ENCODE data around the gene NELL2.
"Not testable (repeated sequence)": the region's sequence is repeated elsewhere in the genome, so short reads cannot be mapped to it uniquely, and the experiment has no call there.

The NELL2 gene

GRCh38 chr12:44827832-44828438 is 48.2 kb downstream of the NELL2 start:
- no peak overlapping the region for H3K27ac ChIP-seq
- TF ChIP-seq, protein P1, sequence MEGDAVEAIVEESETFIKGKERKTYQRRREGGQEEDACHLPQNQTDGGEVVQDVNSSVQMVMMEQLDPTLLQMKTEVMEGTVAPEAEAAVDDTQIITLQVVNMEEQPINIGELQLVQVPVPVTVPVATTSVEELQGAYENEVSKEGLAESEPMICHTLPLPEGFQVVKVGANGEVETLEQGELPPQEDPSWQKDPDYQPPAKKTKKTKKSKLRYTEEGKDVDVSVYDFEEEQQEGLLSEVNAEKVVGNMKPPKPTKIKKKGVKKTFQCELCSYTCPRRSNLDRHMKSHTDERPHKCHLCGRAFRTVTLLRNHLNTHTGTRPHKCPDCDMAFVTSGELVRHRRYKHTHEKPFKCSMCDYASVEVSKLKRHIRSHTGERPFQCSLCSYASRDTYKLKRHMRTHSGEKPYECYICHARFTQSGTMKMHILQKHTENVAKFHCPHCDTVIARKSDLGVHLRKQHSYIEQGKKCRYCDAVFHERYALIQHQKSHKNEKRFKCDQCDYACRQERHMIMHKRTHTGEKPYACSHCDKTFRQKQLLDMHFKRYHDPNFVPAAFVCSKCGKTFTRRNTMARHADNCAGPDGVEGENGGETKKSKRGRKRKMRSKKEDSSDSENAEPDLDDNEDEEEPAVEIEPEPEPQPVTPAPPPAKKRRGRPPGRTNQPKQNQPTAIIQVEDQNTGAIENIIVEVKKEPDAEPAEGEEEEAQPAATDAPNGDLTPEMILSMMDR (conservative IDR thresholded peaks at IDR 0.05; ENCODE audit: low read depth), result no peak
- no peak for DNase-seq (ENCODE audit: low spot score)
- POLR2A ChIA-PET (ENCODE audit: low non-redundant PET), result no interaction called here
- CTCF ChIA-PET, result interaction anchor here (0.6 kb wide), 1 partner anchor 382 kb away, joined by 4 read pairs; no protein-coding TSS in a partner anchor

DNA sequence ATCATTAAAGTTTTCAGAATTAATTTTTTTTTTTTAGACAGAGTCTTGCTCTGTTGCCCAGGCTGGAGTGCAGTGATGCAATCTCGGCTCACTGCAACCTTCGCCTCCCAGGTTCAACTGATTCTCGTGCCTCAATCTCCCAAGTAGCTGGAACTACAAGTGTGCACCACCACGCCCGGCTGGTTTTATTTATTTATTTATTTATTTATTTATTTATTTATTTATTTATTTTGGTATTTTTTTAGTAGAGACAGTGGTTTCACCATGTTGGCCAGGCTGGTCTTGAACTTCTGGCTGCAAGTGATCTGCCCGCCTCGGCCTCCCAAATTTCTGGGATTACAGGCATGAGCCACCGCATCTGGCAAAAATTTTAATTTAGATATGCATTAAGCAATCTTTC is 54.4 kb downstream of the NELL2 start:
- CTCF ChIA-PET; H3K27ac ChIP-seq; DNase-seq (ENCODE audit: low spot score); POLR2A ChIA-PET (ENCODE audit: low non-redundant PET): not testable (repeated sequence)

DNA sequence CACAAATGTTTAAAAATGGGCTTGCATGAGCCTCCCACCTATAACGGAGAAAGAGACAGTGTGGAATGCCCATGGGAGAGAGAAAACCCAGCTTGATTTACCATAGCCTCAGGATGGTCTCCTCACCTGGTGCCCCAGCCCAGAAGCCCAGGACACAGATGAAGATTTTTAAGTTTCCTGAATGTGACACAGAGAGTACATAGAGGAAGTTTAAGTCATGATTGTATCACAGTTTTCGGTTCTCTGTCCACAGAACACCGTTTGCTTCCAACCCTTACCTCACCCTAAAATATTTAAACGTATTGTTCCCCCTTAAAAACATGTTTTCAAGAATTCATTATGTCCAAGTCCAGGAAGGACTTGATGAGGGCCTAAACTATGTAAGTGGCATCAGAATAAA is 56.2 kb downstream of the NELL2 start:
- ChIA-PET POLR2A (ENCODE audit: low non-redundant PET) (no interaction called here), CTCF (no interaction called here)
- TF ChIP-seq, protein P1 (conservative IDR thresholded peaks at IDR 0.05; ENCODE audit: low read depth), result no peak
- H3K27ac ChIP-seq, result no peak overlapping the region
- no peak for DNase-seq (ENCODE audit: low spot score)

- DNase-seq (ENCODE audit: low spot score), result no peak
- ChIA-PET CTCF (no interaction called here), POLR2A (ENCODE audit: low non-redundant PET) (no interaction called here)
- no peak overlapping the region for H3K27ac ChIP-seq
- TF ChIP-seq, protein P1 (conservative IDR thresholded peaks at IDR 0.05; ENCODE audit: low read depth), result no peak
These were observed 58.4 kb downstream of the NELL2 start for GRCh38 chr12:44817687-44818086.

GRCh38 chr12:44816446-44817017 is 59.6 kb downstream of the NELL2 start:
- DNase-seq (ENCODE audit: low spot score), result no peak
- H3K27ac ChIP-seq, result no peak overlapping the region
- ChIA-PET POLR2A (ENCODE audit: low non-redundant PET) (no interaction called here), CTCF (no interaction called here)
- TF ChIP-seq, protein P1 (conservative IDR thresholded peaks at IDR 0.05; ENCODE audit: low read depth), result no peak

DNA sequence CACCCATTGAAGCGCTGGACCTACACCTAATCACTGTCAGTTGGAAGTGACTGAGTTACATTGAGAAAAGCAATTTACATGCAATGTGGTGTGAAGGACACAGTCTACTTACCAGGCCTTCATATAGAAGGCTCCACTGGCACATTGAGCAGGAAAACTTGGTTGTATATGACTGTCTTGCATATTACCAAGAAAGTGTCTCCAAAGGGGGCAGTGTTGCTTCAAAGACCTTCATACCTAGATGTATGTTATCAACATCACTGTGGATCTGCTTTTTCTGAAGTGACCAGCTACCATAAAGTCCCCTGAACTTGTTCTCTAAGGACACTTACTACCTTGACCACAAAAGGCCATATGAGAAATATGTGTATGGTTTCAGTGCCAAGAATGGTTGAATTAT is 64.1 kb downstream of the NELL2 start:
- TF ChIP-seq, protein P1 (conservative IDR thresholded peaks at IDR 0.05; ENCODE audit: low read depth), result no peak
- ChIA-PET POLR2A (ENCODE audit: low non-redundant PET) (no interaction called here), CTCF (interaction anchor here (0.6 to 0.7 kb wide), 2 partner anchors 344 to 943 kb away, joined by 3 read pairs; no protein-coding TSS in a partner anchor)
- H3K27ac ChIP-seq, result no peak overlapping the region
- no peak for DNase-seq (ENCODE audit: low spot score)

DNA sequence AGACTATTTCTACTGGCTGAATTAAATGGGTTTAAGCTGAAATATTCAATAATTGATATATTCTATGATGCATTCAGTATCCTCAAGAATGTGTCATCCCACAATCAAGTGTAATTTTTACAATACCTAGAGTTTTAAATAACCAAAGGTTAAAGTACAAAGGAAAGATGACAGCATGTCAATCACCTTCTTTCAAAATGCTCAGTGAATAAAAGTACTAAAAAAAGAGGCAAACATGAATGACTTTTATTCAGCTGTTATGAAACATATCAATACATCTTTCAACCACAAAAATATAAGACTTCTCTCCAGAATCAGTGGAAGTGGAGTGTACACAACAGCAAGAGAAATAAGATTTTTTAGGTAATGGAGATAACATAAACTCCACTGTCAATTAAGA is 72.0 kb downstream of the NELL2 start:
- no peak overlapping the region for H3K27ac ChIP-seq
- TF ChIP-seq, protein P1 (conservative IDR thresholded peaks at IDR 0.05; ENCODE audit: low read depth), result no peak
- ChIA-PET POLR2A (ENCODE audit: low non-redundant PET) (no interaction called here), CTCF (no interaction called here)
- no peak for DNase-seq (ENCODE audit: low spot score)
